HCT116 (cell line): Measurements from ENCODE around the gene KAZN. TPM values are rescaled to one million over a fixed set of nuclear protein-coding genes. Genes with fewer than 3 reads are reported as not detected.

Experiments
- ATAC-seq: fragments of 200-7000 bp; cut with Tn5 transposase; 2 replicates; pipeline ENCODE4 v1.9.1; 2020; ENCODE audit warnings: mild to moderate bottlenecking, moderate library complexity
- BruUV-seq: library from RNA; stranded (reverse); fragments of 400-500 nt; replicated peaks from 2 replicates; lab custom pipeline; 2021; lab: Mats Ljungman, UMichigan
- CTCF ChIA-PET: fragments of 300-600 bp; sonication (Branson Sonifier 250); formaldehyde crosslinking; loops from one replicate; lab custom pipeline; 2021; ENCODE audit warnings: antibody characterized with exemption; lab: Charles Lee
- POLR2A ChIA-PET: fragments of 300-600, 350-600 bp; sonication (Branson Sonifier 250); formaldehyde crosslinking; loops from one replicate; lab custom pipeline; 2021; ENCODE audit warnings: antibody characterized with exemption; lab: Charles Lee
- RAD21 ChIA-PET, 2 experiments: fragments of 300-600 bp; sonication (Branson Sonifier 250); formaldehyde crosslinking; loops; one replicate each; lab custom pipeline; 2023; ENCODE audit warnings: low total read pairs in 2 of 2; ENCODE audit not compliant: uncharacterized antibody in 2 of 2, unreplicated experiment in 2 of 2, low non-redundant PET in 1 of 2; lab: Charles Lee
- DNase-seq: peaks from one replicate; pipeline ENCODE4 v3.0.0-alpha.2; 2010; ENCODE audit warnings: low read depth, low spot score
- H2AFZ ChIP-seq: fragments of 200-600 bp; shearing (Covaris generic), sonication (generic); 2 replicates; pipeline ENCODE4 v1.6.1; 2017; ENCODE audit warnings: low read depth, mixed run types, mixed read lengths, antibody characterized with exemption, low read length; ENCODE audit not compliant: poor library complexity, severe bottlenecking
- H3K27ac ChIP-seq: 2 replicates; pipeline ENCODE4 v1.5.1; 2012; ENCODE audit warnings: low read depth, low read length
- H3K27me3 ChIP-seq: fragments of 200-600 bp; sonication (generic); 2 replicates; pipeline ENCODE4 v1.6.1; 2016; ENCODE audit warnings: mixed run types, low read length, mixed read lengths; ENCODE audit not compliant: insufficient read depth
- H3K36me3 ChIP-seq, 2 experiments: fragments of 200-500 bp in 1 of 2; fragments of 200-600 bp in 1 of 2; sonication (Bioruptor generic) in 1 of 2; sonication (generic) in 1 of 2; 2 replicates each; pipeline versions ENCODE4 v1.5.1 to v1.6.1; 2014 to 2016; ENCODE audit warnings: low read length in 2 of 2, inconsistent platforms in 1 of 2, mixed read lengths in 1 of 2, mixed run types in 1 of 2; ENCODE audit not compliant: insufficient read depth in 2 of 2, control insufficient read depth in 1 of 2
- H3K4me1 ChIP-seq, 2 experiments: fragments of 200-600 bp in 1 of 2; sonication (generic) in 1 of 2; 2 replicates each; pipeline versions ENCODE4 v1.5.1 to v1.6.1; 2012 to 2017; ENCODE audit warnings: low read length in 2 of 2, inconsistent platforms in 1 of 2, mild to moderate bottlenecking in 1 of 2, mixed read lengths in 1 of 2, mixed run types in 1 of 2, moderate library complexity in 1 of 2; ENCODE audit not compliant: insufficient read depth in 2 of 2, control insufficient read depth in 1 of 2
- H3K4me2 ChIP-seq: fragments of 200-600 bp; sonication (generic); 2 replicates; pipeline ENCODE4 v1.6.1; 2017; ENCODE audit warnings: mixed run types, low read length, mixed read lengths
- H3K4me3 ChIP-seq, 2 experiments: fragments of 200-600 bp in 1 of 2; sonication (generic) in 1 of 2; replicated peaks in 1 of 2; 2 replicates each; pipeline ENCODE4 v1.5.1; 2011 to 2016; ENCODE audit warnings: low read length in 2 of 2, control low read depth in 1 of 2, low read depth in 1 of 2, mild to moderate bottlenecking in 1 of 2, mixed read lengths in 1 of 2, mixed run types in 1 of 2
- H3K79me2 ChIP-seq: fragments of 200-600 bp; sonication (generic); 2 replicates; pipeline ENCODE4 v1.6.1; 2017; ENCODE audit warnings: mild to moderate bottlenecking, mixed run types, low read length, moderate library complexity, mixed read lengths; ENCODE audit not compliant: insufficient read depth
- H3K9ac ChIP-seq: fragments of 200-600 bp; sonication (generic); 2 replicates; pipeline ENCODE4 v1.6.1; 2016; ENCODE audit warnings: low read length, mixed read lengths
- H3K9me2 ChIP-seq: fragments of 200-600 bp; sonication (generic), shearing (Covaris generic); 2 replicates; pipeline ENCODE4 v1.6.1; 2017; ENCODE audit warnings: mixed run types, mild to moderate bottlenecking, moderate library complexity; ENCODE audit not compliant: insufficient read depth
- H3K9me3 ChIP-seq, 2 experiments: fragments of 200-500 bp in 1 of 2; fragments of 200-600 bp in 1 of 2; sonication (Bioruptor generic) in 1 of 2; sonication (generic) in 1 of 2; 2 replicates each; pipeline ENCODE4 v1.6.1; 2014 to 2017; ENCODE audit warnings: low read length in 2 of 2, mixed read lengths in 2 of 2, inconsistent platforms in 1 of 2, low read depth in 1 of 2, mild to moderate bottlenecking in 1 of 2, mixed run types in 1 of 2, moderate library complexity in 1 of 2; ENCODE audit not compliant: control insufficient read depth in 1 of 2, insufficient read depth in 1 of 2
- H4K20me1 ChIP-seq: fragments of 200-600 bp; sonication (generic), shearing (Covaris generic); 2 replicates; pipeline ENCODE4 v1.6.1; 2017; ENCODE audit warnings: mixed run types, mild to moderate bottlenecking, moderate library complexity; ENCODE audit not compliant: insufficient read depth
- CBX3 ChIP-seq: IDR thresholded peaks from 2 replicates; pipeline ENCODE4 v1.6.1; 2012; ENCODE audit warnings: low read depth
- EGR1 ChIP-seq: IDR thresholded peaks from 2 replicates; pipeline ENCODE4 v1.6.1; 2012; ENCODE audit warnings: low read depth
- ELF1 ChIP-seq: IDR thresholded peaks from 2 replicates; pipeline ENCODE4 v1.6.1; 2012; ENCODE audit warnings: low read depth, borderline replicate concordance
- EZH2 ChIP-seq: fragments of 200-600 bp; sonication (generic); IDR thresholded peaks from 2 replicates; pipeline ENCODE4 v1.6.1; 2017; ENCODE audit warnings: antibody characterized with exemption, mixed run types
- FOSL1 ChIP-seq: IDR thresholded peaks from 2 replicates; pipeline ENCODE4 v1.6.1; 2012; ENCODE audit warnings: low read depth
- POLR2AphosphoS5 ChIP-seq: IDR thresholded peaks from 2 replicates; pipeline ENCODE4 v1.6.1; 2011; ENCODE audit warnings: mild to moderate bottlenecking, low read depth, low read length, moderate library complexity
- RAD21 ChIP-seq: IDR thresholded peaks from 2 replicates; pipeline ENCODE4 v1.6.1; 2012; ENCODE audit warnings: low read depth, mild to moderate bottlenecking
- SIN3A ChIP-seq: IDR thresholded peaks from 2 replicates; pipeline ENCODE4 v1.6.1; 2012; ENCODE audit warnings: low read depth
- SP1 ChIP-seq: IDR thresholded peaks from 2 replicates; pipeline ENCODE4 v1.6.1; 2012; ENCODE audit warnings: low read depth
- TCF7L2 ChIP-seq: IDR thresholded peaks from 2 replicates; pipeline ENCODE4 v1.7.0; 2011; ENCODE audit warnings: borderline replicate concordance, inconsistent platforms; ENCODE audit not compliant: insufficient read depth, insufficient read length; ENCODE audit errors: extremely low read depth
- YY1 ChIP-seq: IDR thresholded peaks from 2 replicates; pipeline ENCODE4 v1.6.1; 2011; ENCODE audit warnings: low read length, low read depth, moderate library complexity, mild to moderate bottlenecking; ENCODE audit not compliant: insufficient replicate concordance; ENCODE audit errors: extremely low read depth
- intact Hi-C: fragments of 100-400 bp; cut with micrococcal nuclease; formaldehyde crosslinking; loops from 2 replicates; pipeline ENCODE4 v1.10.0; 2022
- total RNA-seq: library from RNA; stranded (reverse); gene quantifications from one replicate; pipeline ENCODE4 v1.2.1, GENCODE V29; 2021; ENCODE audit not compliant: unreplicated experiment
- TF ChIP-seq, protein P1 (sequence below): IDR thresholded peaks from 2 replicates; pipeline ENCODE4 v1.6.1; 2012
- TF ChIP-seq, protein P2 (sequence below): IDR thresholded peaks from 2 replicates; pipeline ENCODE4 v1.6.1; 2012; ENCODE audit warnings: low read depth
- TF ChIP-seq, protein P3 (sequence below): IDR thresholded peaks from 2 replicates; pipeline ENCODE4 v1.6.1; 2012
- TF ChIP-seq, protein P4 (sequence below), 3 experiments: fragments of 200-600 bp in 1 of 3; sonication (generic) in 1 of 3; IDR thresholded peaks in 2 of 3; conservative IDR thresholded peaks in 1 of 3; 2 replicates each; pipeline ENCODE4 v1.5.1; 2012 to 2017; ENCODE audit warnings: low read depth in 2 of 3, low read length in 2 of 3, antibody characterized with exemption in 1 of 3, borderline replicate concordance in 1 of 3, control low read depth in 1 of 3, mild to moderate bottlenecking in 1 of 3, mixed read lengths in 1 of 3, mixed run types in 1 of 3, moderate library complexity in 1 of 3; ENCODE audit not compliant: insufficient read depth in 1 of 3

The KAZN gene
- total RNA-seq, 1 experiment from 2014 or later = 13.4 TPM

DNA sequence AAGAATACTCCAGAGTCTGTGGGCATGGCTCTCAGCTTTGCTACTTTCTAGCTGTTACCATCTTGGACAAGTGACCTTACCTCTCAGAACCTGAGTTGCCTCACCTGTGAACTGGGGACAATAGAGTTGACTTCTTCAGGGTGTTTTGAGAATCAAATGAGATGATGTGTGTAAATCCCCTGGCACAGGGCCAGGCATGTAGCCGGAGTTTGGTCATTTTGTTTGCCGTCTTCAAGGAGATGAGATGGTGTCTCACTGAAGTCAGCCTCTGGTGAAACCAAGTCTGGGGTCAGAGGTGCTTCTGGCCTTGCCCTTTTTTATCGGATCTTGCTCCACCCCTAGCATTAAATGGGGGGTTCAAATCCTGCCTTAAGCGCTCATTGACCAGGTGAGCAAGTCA, 405.9 kb downstream of the KAZN start:
- H3K79me2 ChIP-seq = no peaks in the 10 kb centered on the region
- H3K9me2 ChIP-seq = no peaks in the 10 kb centered on the region
- peaks cover 0 to 2% of the 10 kb centered on the region in 2 experiments; a peak in 1 of 4 replicates for H3K9me3 ChIP-seq
- TF ChIP-seq, protein P1, sequence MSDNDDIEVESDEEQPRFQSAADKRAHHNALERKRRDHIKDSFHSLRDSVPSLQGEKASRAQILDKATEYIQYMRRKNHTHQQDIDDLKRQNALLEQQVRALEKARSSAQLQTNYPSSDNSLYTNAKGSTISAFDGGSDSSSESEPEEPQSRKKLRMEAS = no peak
- no peak for TF ChIP-seq ELF1
- no peak for TF ChIP-seq POLR2AphosphoS5
- TF ChIP-seq CBX3 = no peak
- no peak for TF ChIP-seq SIN3A
- TF ChIP-seq SP1 = no peak
- TF ChIP-seq RAD21 = no peak
- TF ChIP-seq YY1 = no peak
- TF ChIP-seq, protein P2, sequence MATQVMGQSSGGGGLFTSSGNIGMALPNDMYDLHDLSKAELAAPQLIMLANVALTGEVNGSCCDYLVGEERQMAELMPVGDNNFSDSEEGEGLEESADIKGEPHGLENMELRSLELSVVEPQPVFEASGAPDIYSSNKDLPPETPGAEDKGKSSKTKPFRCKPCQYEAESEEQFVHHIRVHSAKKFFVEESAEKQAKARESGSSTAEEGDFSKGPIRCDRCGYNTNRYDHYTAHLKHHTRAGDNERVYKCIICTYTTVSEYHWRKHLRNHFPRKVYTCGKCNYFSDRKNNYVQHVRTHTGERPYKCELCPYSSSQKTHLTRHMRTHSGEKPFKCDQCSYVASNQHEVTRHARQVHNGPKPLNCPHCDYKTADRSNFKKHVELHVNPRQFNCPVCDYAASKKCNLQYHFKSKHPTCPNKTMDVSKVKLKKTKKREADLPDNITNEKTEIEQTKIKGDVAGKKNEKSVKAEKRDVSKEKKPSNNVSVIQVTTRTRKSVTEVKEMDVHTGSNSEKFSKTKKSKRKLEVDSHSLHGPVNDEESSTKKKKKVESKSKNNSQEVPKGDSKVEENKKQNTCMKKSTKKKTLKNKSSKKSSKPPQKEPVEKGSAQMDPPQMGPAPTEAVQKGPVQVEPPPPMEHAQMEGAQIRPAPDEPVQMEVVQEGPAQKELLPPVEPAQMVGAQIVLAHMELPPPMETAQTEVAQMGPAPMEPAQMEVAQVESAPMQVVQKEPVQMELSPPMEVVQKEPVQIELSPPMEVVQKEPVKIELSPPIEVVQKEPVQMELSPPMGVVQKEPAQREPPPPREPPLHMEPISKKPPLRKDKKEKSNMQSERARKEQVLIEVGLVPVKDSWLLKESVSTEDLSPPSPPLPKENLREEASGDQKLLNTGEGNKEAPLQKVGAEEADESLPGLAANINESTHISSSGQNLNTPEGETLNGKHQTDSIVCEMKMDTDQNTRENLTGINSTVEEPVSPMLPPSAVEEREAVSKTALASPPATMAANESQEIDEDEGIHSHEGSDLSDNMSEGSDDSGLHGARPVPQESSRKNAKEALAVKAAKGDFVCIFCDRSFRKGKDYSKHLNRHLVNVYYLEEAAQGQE = no peak
- no peak for TF ChIP-seq FOSL1
- no peak for TF ChIP-seq TCF7L2
- TF ChIP-seq EGR1 = no peak
- TF ChIP-seq, protein P3, sequence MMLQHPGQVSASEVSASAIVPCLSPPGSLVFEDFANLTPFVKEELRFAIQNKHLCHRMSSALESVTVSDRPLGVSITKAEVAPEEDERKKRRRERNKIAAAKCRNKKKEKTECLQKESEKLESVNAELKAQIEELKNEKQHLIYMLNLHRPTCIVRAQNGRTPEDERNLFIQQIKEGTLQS = no peak
- TF ChIP-seq, protein P4, sequence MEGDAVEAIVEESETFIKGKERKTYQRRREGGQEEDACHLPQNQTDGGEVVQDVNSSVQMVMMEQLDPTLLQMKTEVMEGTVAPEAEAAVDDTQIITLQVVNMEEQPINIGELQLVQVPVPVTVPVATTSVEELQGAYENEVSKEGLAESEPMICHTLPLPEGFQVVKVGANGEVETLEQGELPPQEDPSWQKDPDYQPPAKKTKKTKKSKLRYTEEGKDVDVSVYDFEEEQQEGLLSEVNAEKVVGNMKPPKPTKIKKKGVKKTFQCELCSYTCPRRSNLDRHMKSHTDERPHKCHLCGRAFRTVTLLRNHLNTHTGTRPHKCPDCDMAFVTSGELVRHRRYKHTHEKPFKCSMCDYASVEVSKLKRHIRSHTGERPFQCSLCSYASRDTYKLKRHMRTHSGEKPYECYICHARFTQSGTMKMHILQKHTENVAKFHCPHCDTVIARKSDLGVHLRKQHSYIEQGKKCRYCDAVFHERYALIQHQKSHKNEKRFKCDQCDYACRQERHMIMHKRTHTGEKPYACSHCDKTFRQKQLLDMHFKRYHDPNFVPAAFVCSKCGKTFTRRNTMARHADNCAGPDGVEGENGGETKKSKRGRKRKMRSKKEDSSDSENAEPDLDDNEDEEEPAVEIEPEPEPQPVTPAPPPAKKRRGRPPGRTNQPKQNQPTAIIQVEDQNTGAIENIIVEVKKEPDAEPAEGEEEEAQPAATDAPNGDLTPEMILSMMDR (IDR thresholded peaks at IDR 0.05 in 2 of 3, conservative IDR thresholded peaks at IDR 0.05 in 1 of 3; ENCODE audit: borderline replicate concordance in 1 of 3, insufficient read depth in 1 of 3, low read depth in 2 of 3, low read length in 2 of 3) = no peak
- TF ChIP-seq EZH2 = no peak
- BruUV-seq = no TSS peak
- no peak for DNase-seq
- H3K4me2 ChIP-seq = no peak overlapping the region
- H3K36me3 ChIP-seq = no peaks in the 10 kb centered on the region
- ChIA-PET RAD21 (no interaction called here), CTCF (no interaction called here), POLR2A (no interaction called here)
- no peaks in the 10 kb centered on the region for H3K27me3 ChIP-seq
- no peaks in the 10 kb centered on the region for H3K4me1 ChIP-seq
- no peak for ATAC-seq
- no peak overlapping the region for H3K27ac ChIP-seq
- no peak overlapping the region for H3K4me3 ChIP-seq
- no peaks in the 10 kb centered on the region for H4K20me1 ChIP-seq
- no peak overlapping the region for H2AFZ ChIP-seq
- intact Hi-C loops = no loop called here
- no peak overlapping the region for H3K9ac ChIP-seq
